Stimulated activated CD4-positive, alpha-beta T cell treated with anti-CD3 and anti-CD28 coated beads, Interleukin-12 subunit alpha, Interleukin-12 subunit beta, amount 100 ng/mL, for 4 hours (primary cell): Measurements from ENCODE around the gene FAM149B1.

Experiments
- DNase-seq: peaks from one replicate; pipeline ENCODE4 v3.0.0-alpha.2; 2020

Gene FAM149B1

DNA sequence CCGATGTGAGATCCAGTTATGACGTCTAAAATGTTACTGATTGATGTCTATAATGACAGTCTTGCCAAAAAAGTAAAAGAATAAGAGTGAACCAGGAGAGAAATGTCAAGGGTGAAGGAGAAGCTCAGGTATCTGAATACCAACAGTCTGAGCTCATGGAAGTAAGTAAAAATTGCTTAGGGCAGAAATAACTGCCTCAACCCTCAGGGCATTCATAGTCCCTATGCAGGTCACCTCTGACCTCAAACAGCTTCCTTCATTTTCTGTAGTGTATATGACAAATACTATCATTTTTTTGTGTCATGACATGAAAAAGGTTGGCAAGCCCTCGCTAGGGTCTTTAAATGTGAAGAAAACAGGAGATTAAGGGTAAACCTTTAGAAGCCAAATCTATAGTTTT, 125.5 kb downstream of the FAM149B1 start:
- DNase-seq, result no peak
